GM21528 (cell line): ENCODE data around the gene EPC1.
"Not testable (repeated sequence)": the region's sequence is repeated elsewhere in the genome, so short reads cannot be mapped to it uniquely, and the experiment has no call there.

ENCODE experiments used
- ATAC-seq: cut with Tn5 transposase; IDR thresholded peaks from one replicate; pipeline ENCODE4 v1.9.1; 2021; ENCODE audit warnings: mild to moderate bottlenecking, moderate library complexity; ENCODE audit not compliant: unreplicated experiment, low FRiP score

Gene EPC1

DNA sequence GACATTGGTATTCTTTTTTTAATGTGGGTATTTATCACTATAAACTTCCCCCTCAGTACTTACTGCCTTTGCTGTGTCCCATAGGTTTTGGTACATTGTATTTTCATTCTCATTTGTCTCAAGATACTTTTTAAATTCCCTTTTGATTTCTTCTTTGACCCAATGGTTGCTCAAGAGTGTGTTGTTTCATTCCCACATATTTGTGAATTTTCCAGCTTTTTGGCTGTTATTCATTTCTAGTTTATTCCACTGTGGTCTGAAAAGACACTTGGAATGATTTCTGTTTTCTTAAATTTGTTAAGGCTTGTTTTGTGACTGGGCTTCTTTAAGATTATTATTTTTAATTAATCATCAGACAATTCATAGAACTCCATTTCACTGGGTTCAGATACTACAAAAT is 105.0 kb downstream of the EPC1 start:
- ATAC-seq: no peak

DNA sequence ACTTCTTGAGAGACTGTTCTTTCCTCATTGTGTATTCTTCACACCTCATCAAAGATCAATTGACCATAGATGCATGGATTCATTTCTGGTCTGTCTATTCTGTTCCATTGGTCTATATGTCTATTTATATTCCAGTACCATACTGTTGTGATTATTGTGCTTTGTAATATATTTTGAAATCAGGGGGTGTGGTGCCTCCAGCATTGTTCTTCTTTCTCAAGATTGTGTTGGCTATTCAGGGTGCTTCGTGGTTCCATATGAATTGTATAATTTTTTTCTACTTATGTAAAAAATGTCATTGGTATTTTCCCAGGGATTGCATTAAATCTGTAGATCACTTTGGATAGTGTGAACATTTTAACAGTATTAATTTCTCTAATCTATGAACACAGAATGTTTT is 106.5 kb downstream of the EPC1 start:
- ATAC-seq: no peak

- ATAC-seq: no peak
Observed at GRCh38 chr10:32239769-32240168, 107.2 kb downstream of the EPC1 start.

DNA sequence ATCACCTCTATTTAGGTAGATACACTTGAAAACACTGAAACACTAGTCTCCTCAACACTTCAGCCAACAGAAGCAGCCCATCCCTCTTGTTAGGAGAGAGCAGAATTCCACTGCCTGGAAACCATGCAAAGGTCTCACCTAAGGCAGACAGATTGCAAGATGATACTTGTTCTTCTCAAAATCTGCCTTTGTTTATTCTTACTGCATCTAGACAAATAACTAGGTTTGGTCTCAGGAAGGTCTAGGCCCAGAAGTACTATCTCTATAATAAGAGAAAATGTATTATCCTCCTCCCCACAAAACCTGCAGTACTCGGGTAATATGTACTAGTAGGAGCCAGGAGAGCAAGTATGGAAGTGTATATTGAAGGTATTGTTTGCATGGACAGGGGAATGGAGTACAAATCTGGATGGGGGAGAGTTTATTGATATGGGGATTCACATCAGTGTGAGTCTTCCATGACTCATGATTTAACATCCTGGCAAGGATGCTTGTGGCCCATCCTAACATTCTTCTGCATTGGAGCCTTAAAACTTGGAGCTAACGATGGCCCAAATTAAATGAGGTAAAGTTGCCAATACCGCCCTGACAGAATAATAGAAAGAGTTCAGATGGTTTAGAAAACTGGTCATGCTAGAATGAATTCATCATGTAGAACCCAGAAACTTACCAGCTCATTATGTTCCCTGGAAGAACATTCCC is 109.2 kb downstream of the EPC1 start:
- no peak for ATAC-seq

GRCh38 chr10:32234471-32234870 is 112.5 kb downstream of the EPC1 start:
- ATAC-seq: no peak

- ATAC-seq: not testable (repeated sequence)
Observed at GRCh38 chr10:32233375-32233774, 113.6 kb downstream of the EPC1 start.

GRCh38 chr10:32232378-32232777 is 114.6 kb downstream of the EPC1 start:
- ATAC-seq: no peak

DNA sequence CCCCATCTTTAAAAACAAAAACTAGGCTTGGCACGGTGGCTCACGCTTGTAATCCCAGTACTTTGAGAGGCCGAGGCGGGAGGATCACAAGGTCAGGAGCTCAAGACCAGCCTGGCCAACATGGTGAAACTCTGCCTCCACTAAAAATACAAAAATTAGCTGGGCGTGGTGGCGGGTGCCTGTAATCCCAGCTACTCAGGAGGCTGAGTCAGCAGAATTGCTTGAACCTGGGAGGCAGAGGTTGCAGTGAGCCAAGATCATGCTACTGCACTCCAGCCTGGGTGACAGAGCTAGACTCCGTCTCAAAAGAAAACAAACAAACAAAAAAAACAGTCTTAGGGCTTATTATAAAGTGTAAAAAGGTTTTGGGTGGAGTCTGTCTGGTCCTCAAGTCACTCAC is 117.2 kb downstream of the EPC1 start:
- not testable (repeated sequence) for ATAC-seq

- no peak for ATAC-seq
Observed at GRCh38 chr10:32229170-32229569, 117.8 kb downstream of the EPC1 start.

- no peak for ATAC-seq
Observed at GRCh38 chr10:32227802-32228201, 119.2 kb downstream of the EPC1 start.

- ATAC-seq: no peak
Observed at GRCh38 chr10:32226624-32227023, 120.3 kb downstream of the EPC1 start.

DNA sequence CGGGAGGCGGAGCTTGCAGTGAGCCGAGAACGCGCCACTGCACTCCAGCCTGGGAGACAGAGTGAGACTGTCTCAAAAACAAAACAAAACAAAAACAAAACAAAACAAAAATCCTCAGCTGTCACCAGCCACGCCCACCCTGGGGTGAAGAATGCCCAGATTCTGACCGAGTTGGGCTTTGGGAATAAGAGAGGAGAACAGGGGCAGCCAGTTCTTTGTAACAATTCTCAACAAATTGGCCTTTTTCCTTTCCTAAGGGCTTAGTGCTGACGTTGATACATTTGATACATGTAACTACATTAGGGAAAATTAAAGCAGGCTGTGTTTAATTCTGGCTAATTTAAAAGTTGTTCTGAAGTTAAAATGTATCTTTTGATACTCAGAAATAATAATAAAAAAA is 121.0 kb downstream of the EPC1 start:
- no peak for ATAC-seq

GRCh38 chr10:32222376-32222775 is 124.6 kb downstream of the EPC1 start:
- ATAC-seq: not testable (repeated sequence)

- ATAC-seq: not testable (repeated sequence)
Observed at GRCh38 chr10:32219156-32219555, 127.8 kb downstream of the EPC1 start.

DNA sequence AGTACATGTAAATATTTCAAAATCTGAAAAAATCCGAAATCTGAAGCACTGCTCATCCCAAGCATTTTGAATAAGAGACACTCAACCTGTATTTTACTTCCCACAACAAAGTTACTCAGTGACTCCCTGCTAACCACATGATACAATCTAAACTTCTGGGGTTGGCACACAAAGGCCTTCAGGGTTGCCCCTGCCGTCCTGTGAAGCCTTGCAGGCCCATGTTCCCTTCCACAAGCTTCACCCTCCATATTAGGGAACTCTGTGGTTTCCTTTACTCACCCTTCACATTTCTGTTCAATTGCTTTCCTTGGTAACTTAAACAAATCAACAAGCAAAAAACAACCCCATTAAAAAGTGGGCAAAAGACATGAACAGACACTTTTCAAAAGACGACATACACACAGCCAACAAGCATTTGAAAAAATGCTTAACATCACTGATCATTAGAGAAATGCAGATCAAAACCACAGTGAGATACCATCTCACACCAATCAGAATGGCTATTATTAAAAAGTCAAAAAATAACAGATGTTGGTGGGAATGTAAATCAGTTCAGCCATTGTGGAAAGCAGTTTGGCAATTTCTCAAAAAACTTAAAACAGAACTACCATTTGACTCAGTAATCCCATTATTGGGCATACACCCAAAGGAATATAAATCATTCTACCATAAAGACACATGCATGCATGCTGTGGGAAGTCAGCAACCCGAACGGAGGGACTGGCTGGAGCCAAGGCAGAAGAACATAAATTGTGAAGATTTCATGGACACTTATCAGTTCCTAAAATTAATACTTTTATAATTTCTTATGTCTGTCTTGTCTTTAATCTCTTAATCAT is 128.5 kb downstream of the EPC1 start:
- not testable (repeated sequence) for ATAC-seq
